Thyroid gland (tissue), 4 donors: ENCODE data around the gene SPOP. TPM values are rescaled to one million over a fixed set of nuclear protein-coding genes. Genes with fewer than 3 reads are reported as not detected.

Experiments used
- DNase-seq, 2 donors: peaks; one replicate each; pipeline ENCODE4 v3.0.0-alpha.2; 2019
- H3K27ac ChIP-seq, 3 donors: fragments of 200-600 bp; sonication (generic); 1 replicate in 2 of 3; 2 replicates in 1 of 3; pipeline ENCODE4 v1.5.1; 2016 to 2019; ENCODE audit warnings: mild to moderate bottlenecking in 1 of 3, moderate library complexity in 1 of 3
- H3K27me3 ChIP-seq: fragments of 200-600 bp; sonication (generic); one replicate; pipeline ENCODE4 v1.5.1; 2019
- H3K36me3 ChIP-seq, 2 donors: fragments of 200-600 bp; sonication (generic); one replicate each; pipeline ENCODE4 v1.5.1; 2016 to 2019
- H3K4me1 ChIP-seq, 2 donors: fragments of 200-600 bp; sonication (generic); one replicate each; pipeline ENCODE4 v1.5.1; 2017 to 2019
- H3K4me3 ChIP-seq, 3 donors: fragments of 200-600 bp; sonication (generic); replicated peaks in 1 of 3; 1 replicate in 2 of 3; 2 replicates in 1 of 3; pipeline ENCODE4 v1.5.1; 2016; ENCODE audit warnings: mild to moderate bottlenecking in 1 of 3
- H3K9me3 ChIP-seq: fragments of 200-600 bp; sonication (generic); one replicate; pipeline ENCODE4 v1.5.1; 2017
- CTCF ChIP-seq, 6 experiments: fragments of 200-600 bp in 3 of 6; fragments of 450-650 bp in 3 of 6; sonication (generic) in 3 of 6; IDR thresholded peaks; one replicate each; pipeline ENCODE4 v1.5.1; 2016 to 2019; ENCODE audit warnings: antibody characterized with exemption in 6 of 6, mild to moderate bottlenecking in 2 of 6, inconsistent platforms in 1 of 6, moderate library complexity in 1 of 6
- POLR2A ChIP-seq, 2 donors: fragments of 450-650 bp; IDR thresholded peaks; one replicate each; pipeline ENCODE4 v1.6.1; 2017; ENCODE audit warnings: antibody characterized with exemption in 2 of 2, mild to moderate bottlenecking in 2 of 2, moderate library complexity in 1 of 2
- WGBS, 2 donors: methylation state at CpG; one replicate each; pipeline ENCODE4 v1.1.5; 2017; 5-methylcytosine and 5-hydroxymethylcytosine counted together
- intact Hi-C: fragments of 100-400 bp; cut with DNase I; formaldehyde crosslinking; loops from one replicate; pipeline ENCODE4 v1.15.1; 2023
- total RNA-seq, 4 donors: library from RNA; depleted of rRNA; stranded (reverse); fragments of >200 nt; gene quantifications; one replicate each; pipeline ENCODE4 v1.2.3, GENCODE V29; 2016

SPOP gene
- total RNA-seq, 4 donors from 2014 or later: 78.5 to 86.4 (median 81.6) TPM

- no peak for TF ChIP-seq CTCF (IDR thresholded peaks at IDR 0.05)
- no peak for TF ChIP-seq POLR2A (IDR thresholded peaks at IDR 0.05)
- Histone ChIP-seq H3K27ac (peak overlapping the region in 1 of 3 donors; percentile 25), H3K27me3 (no peaks in the 10 kb centered on the region), H3K4me1 (peaks cover 22 to 63% of the 10 kb centered on the region in 2 donors), H3K4me3 (no peak overlapping the region), H3K9me3 (no peaks in the 10 kb centered on the region), H3K36me3 (no peaks in the 10 kb centered on the region)
- 60 to 80% methylated on average over 1 of the region's 1 CpG for WGBS, 2 donors
- no peak for DNase-seq
- intact Hi-C loops: no loop called here
Observed at GRCh38 chr17:49635121-49635520, 42.8 kb downstream of the SPOP start.

GRCh38 chr17:49634485-49634860 lies 43.4 kb downstream of the SPOP start:
- TF ChIP-seq CTCF (IDR thresholded peaks at IDR 0.05): no peak
- no peak for TF ChIP-seq POLR2A (IDR thresholded peaks at IDR 0.05)
- 64 to 72% methylated on average over 1 of the region's 1 CpG for WGBS, 2 donors
- DNase-seq: no peak
- no peaks in the 10 kb centered on the region for H3K9me3 ChIP-seq
- intact Hi-C loops: no loop called here
- H3K27ac ChIP-seq: peak overlapping the region in 1 of 3 donors; percentile 25
- H3K4me3 ChIP-seq: no peak overlapping the region
- peaks cover 25 to 70% of the 10 kb centered on the region in 2 donors for H3K4me1 ChIP-seq
- H3K27me3 ChIP-seq: no peaks in the 10 kb centered on the region
- H3K36me3 ChIP-seq: no peaks in the 10 kb centered on the region

- intact Hi-C loops: no loop called here
- Histone ChIP-seq H3K9me3 (no peaks in the 10 kb centered on the region), H3K27me3 (no peaks in the 10 kb centered on the region), H3K36me3 (no peaks in the 10 kb centered on the region), H3K4me1 (peaks cover 28 to 75% of the 10 kb centered on the region in 2 donors), H3K4me3 (no peak overlapping the region), H3K27ac (peak overlapping the region in 1 of 3 donors; percentile 25)
- WGBS, 2 donors: 79% methylated on average over 4 of the region's 4 CpGs
- TF ChIP-seq CTCF (IDR thresholded peaks at IDR 0.05) (no peak), POLR2A (IDR thresholded peaks at IDR 0.05) (no peak)
- no peak for DNase-seq
Observed at GRCh38 chr17:49633762-49634484, 44.0 kb downstream of the SPOP start.

GRCh38 chr17:49633250-49633649 lies 44.6 kb downstream of the SPOP start:
- Histone ChIP-seq H3K27ac (no peak overlapping the region), H3K27me3 (no peaks in the 10 kb centered on the region), H3K36me3 (no peaks in the 10 kb centered on the region), H3K4me1 (peaks cover 31 to 77% of the 10 kb centered on the region in 2 donors), H3K9me3 (no peaks in the 10 kb centered on the region), H3K4me3 (no peak overlapping the region)
- TF ChIP-seq CTCF (IDR thresholded peaks at IDR 0.05) (no peak), POLR2A (IDR thresholded peaks at IDR 0.05) (no peak)
- no peak for DNase-seq
- WGBS, 2 donors: 58 to 77% methylated on average over 2 of the region's 2 CpGs
- intact Hi-C loops: no loop called here

- Histone ChIP-seq H3K4me1 (peaks cover 28 to 78% of the 10 kb centered on the region in 2 donors), H3K27me3 (no peaks in the 10 kb centered on the region), H3K4me3 (no peak overlapping the region), H3K9me3 (no peaks in the 10 kb centered on the region), H3K27ac (no peak overlapping the region), H3K36me3 (no peaks in the 10 kb centered on the region)
- 69 to 73% methylated on average over 4 of the region's 4 CpGs for WGBS, 2 donors
- DNase-seq: no peak
- intact Hi-C loops: no loop called here
- TF ChIP-seq CTCF (IDR thresholded peaks at IDR 0.05) (no peak), POLR2A (IDR thresholded peaks at IDR 0.05) (no peak)
Observed at GRCh38 chr17:49632201-49632600, 45.7 kb downstream of the SPOP start.
